WTC11 (cell line): ENCODE results near the gene TTC36. TPM values are rescaled to one million over a fixed set of nuclear protein-coding genes. Genes with fewer than 3 reads are reported as not detected.

Source experiments
- ATAC-seq: fragments of 200-7000 bp; cut with Tn5 transposase; 2 replicates; pipeline ENCODE4 v1.10.0; 2021; ENCODE audit warnings: mild to moderate bottlenecking, moderate library complexity
- CTCF ChIA-PET: fragments of 300-600 bp; sonication (Branson Sonifier 250); formaldehyde crosslinking; loops from one replicate; lab custom pipeline; 2021; ENCODE audit warnings: antibody characterized with exemption; lab: Charles Lee
- POLR2A ChIA-PET: fragments of 350-600 bp; sonication (Branson Sonifier 250); formaldehyde crosslinking; loops from one replicate; lab custom pipeline; 2021; ENCODE audit warnings: antibody characterized with exemption; lab: Charles Lee
- DNase-seq: peaks from one replicate; pipeline ENCODE4 v3.0.0; 2021; ENCODE audit warnings: low spot score
- H3K27ac Mint-ChIP-seq: 2 replicates; pipeline ENCODE4 v1.8.0; 2021; ENCODE audit warnings: mixed read lengths
- H3K27me3 Mint-ChIP-seq: 2 replicates; pipeline ENCODE4 v1.8.0; 2021; ENCODE audit warnings: low read depth, mild to moderate bottlenecking, moderate library complexity, mixed read lengths
- H3K36me3 Mint-ChIP-seq: 2 replicates; pipeline ENCODE4 v1.8.0; 2021; ENCODE audit warnings: mixed read lengths
- H3K4me1 Mint-ChIP-seq: 2 replicates; pipeline ENCODE4 v1.8.0; 2022; ENCODE audit warnings: mixed read lengths
- H3K4me3 Mint-ChIP-seq: 2 replicates; pipeline ENCODE4 v1.8.0; 2021; ENCODE audit warnings: mild to moderate bottlenecking, moderate library complexity, mixed read lengths
- H3K9me3 Mint-ChIP-seq: 2 replicates; pipeline ENCODE4 v1.8.0; 2021; ENCODE audit warnings: mixed read lengths
- ELF4 ChIP-seq: sonication (generic); formaldehyde crosslinking; IDR thresholded peaks from 2 replicates; pipeline ENCODE4 v1.8.1; 2022; ENCODE audit warnings: low read depth, mild to moderate bottlenecking, moderate library complexity, missing genetic modification reagents
- HMGA2 ChIP-seq: fragments of 250-450 bp; sonication (Bioruptor Pico); IDR thresholded peaks from 2 replicates; pipeline ENCODE4 v1.4.0; 2021; ENCODE audit warnings: mild to moderate bottlenecking, moderate library complexity
- RORB ChIP-seq: fragments of 250-450 bp; sonication (Bioruptor Pico); IDR thresholded peaks from 2 replicates; pipeline ENCODE4 v1.9.0; 2021; ENCODE audit warnings: mild to moderate bottlenecking
- TP53 ChIP-seq: sonication (generic); formaldehyde crosslinking; IDR thresholded peaks from 2 replicates; pipeline ENCODE4 v1.8.1; 2023; ENCODE audit warnings: mild to moderate bottlenecking, missing genetic modification reagents
- ZNF121 ChIP-seq: sonication (generic); formaldehyde crosslinking; IDR thresholded peaks from 2 replicates; pipeline ENCODE4 v1.8.0; 2023; ENCODE audit warnings: missing genetic modification reagents
- ZNF416 ChIP-seq: fragments of 250-450 bp; sonication (Bioruptor Pico); IDR thresholded peaks from 2 replicates; pipeline ENCODE4 v1.9.0; 2021; ENCODE audit warnings: mild to moderate bottlenecking, inconsistent platforms
- ZNF671 ChIP-seq: fragments of 250-450 bp; sonication (Bioruptor Pico); IDR thresholded peaks from 2 replicates; pipeline ENCODE4 v1.8.0; 2021; ENCODE audit warnings: mild to moderate bottlenecking
- total RNA-seq: library from RNA; stranded (reverse); gene quantifications from 3 replicates; pipeline ENCODE4 v1.2.3, GENCODE V29; 2021
- TF ChIP-seq, protein P1 (sequence below): sonication (generic); formaldehyde crosslinking; IDR thresholded peaks from 2 replicates; pipeline ENCODE4 v1.8.1; 2023; ENCODE audit warnings: mild to moderate bottlenecking, missing genetic modification reagents, moderate library complexity
- TF ChIP-seq, protein P2 (sequence below): fragments of 250-450 bp; sonication (Bioruptor Pico); IDR thresholded peaks from 2 replicates; pipeline ENCODE4 v1.9.0; 2021; ENCODE audit warnings: mild to moderate bottlenecking
- TF ChIP-seq, protein P3 (sequence below): sonication (generic); formaldehyde crosslinking; IDR thresholded peaks from 2 replicates; pipeline ENCODE4 v1.8.0; 2023; ENCODE audit warnings: missing genetic modification reagents, mild to moderate bottlenecking, borderline replicate concordance
- TF ChIP-seq, protein P4 (sequence below): fragments of 250-450 bp; sonication (Bioruptor Pico); IDR thresholded peaks from 2 replicates; pipeline ENCODE4 v1.9.0; 2021; ENCODE audit warnings: mild to moderate bottlenecking, borderline replicate concordance

The TTC36 gene
- total RNA-seq, 1 experiment from 2014 or later = 0.70 TPM

DNA sequence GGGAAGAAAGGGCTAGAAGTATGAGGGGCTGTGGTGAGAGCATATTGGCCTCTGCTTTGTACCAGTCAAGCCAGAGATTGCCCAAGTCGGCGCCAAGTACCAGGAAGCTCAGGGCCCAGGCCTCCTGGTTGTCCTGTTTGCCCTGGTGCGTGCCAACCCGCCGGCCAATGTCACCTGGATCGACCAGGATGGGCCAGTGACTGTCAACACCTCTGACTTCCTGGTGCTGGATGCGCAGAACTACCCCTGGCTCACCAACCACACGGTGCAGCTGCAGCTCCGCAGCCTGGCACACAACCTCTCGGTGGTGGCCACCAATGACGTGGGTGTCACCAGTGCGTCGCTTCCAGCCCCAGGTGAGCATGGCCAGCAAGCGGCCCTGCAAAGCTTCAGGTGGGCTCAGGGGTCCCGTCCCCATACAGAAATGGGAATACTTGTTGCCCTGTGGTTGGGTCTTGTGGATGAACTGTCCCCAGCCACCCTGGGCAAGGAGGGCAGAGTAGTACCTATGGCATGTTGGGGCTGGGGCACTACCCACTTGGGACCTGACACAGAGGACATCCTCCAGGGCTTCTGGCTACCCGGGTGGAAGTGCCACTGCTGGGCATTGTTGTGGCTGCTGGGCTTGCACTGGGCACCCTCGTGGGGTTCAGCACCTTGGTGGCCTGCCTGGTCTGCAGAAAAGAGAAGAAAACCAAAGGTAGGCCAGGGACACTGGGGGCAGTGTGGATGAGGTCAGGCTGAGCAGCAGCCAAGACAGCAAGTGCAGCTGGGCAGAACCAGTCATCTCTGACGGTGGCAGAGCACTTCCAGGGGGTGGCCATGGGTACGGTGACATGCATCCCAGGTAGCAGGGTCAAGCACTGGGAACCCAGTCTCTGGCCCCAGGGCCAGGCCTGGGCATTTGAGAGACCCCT is 5.8 kb downstream of the TTC36 start:
- no peak for ATAC-seq
- CTCF ChIA-PET = no interaction called here

DNA sequence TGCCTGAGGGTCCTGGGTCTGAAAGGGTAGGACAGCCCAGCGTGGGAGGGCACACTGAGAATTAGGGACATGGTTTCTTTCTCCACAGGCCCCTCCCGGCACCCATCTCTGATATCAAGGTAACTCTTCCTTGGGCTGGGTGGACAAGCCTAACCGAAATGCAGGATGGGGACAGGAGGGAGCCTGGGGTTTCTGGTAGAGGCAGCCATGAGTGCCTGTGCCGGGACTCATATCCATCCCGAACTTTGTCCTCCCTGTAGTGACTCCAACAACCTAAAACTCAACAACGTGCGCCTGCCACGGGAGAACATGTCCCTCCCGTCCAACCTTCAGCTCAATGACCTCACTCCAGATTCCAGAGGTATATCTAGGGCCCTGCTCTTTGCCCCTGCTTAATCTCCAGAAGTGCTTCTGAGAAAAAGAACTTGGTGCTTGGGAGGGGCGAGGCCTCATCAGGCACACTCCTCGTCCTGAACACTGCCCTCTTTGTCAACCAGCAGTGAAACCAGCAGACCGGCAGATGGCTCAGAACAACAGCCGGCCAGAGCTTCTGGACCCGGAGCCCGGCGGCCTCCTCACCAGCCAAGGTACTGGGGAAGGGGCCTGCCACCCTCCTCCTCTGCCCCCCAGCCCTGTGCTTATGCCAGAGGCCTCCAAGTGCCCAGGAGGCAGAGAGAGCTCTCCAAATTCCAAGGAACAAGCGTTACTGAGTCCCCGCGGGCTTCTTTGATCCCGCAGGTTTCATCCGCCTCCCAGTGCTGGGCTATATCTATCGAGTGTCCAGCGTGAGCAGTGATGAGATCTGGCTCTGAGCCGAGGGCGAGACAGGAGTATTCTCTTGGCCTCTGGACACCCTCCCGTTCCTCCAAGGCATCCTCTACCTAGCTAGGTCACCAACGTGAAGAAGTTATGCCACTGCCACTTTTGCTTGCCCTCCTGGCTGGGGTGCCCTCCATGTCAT is 6.8 kb downstream of the TTC36 start:
- ATAC-seq (no peak), DNase-seq (no peak)
- Mint-ChIP-seq H3K4me1 (peaks cover 15% of the 10 kb centered on the region), H3K4me3 (no peak overlapping the region), H3K27ac (no peak overlapping the region), H3K9me3 (no peaks in the 10 kb centered on the region), H3K27me3 (peaks cover 3% of the 10 kb centered on the region; the same call in 1 of the 2 replicates), H3K36me3 (no peaks in the 10 kb centered on the region)
- POLR2A ChIA-PET = no interaction called here
- TF ChIP-seq ZNF671 (CRISPR knock-in tag) (no peak), RORB (CRISPR knock-in tag) (no peak), HMGA2 (CRISPR knock-in tag) (no peak), TP53 (CRISPR knock-in tag) (no peak), ZNF416 (CRISPR knock-in tag) (no peak)
- TF ChIP-seq, protein P1, sequence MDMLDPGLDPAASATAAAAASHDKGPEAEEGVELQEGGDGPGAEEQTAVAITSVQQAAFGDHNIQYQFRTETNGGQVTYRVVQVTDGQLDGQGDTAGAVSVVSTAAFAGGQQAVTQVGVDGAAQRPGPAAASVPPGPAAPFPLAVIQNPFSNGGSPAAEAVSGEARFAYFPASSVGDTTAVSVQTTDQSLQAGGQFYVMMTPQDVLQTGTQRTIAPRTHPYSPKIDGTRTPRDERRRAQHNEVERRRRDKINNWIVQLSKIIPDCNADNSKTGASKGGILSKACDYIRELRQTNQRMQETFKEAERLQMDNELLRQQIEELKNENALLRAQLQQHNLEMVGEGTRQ = no peak
- TF ChIP-seq, protein P2, sequence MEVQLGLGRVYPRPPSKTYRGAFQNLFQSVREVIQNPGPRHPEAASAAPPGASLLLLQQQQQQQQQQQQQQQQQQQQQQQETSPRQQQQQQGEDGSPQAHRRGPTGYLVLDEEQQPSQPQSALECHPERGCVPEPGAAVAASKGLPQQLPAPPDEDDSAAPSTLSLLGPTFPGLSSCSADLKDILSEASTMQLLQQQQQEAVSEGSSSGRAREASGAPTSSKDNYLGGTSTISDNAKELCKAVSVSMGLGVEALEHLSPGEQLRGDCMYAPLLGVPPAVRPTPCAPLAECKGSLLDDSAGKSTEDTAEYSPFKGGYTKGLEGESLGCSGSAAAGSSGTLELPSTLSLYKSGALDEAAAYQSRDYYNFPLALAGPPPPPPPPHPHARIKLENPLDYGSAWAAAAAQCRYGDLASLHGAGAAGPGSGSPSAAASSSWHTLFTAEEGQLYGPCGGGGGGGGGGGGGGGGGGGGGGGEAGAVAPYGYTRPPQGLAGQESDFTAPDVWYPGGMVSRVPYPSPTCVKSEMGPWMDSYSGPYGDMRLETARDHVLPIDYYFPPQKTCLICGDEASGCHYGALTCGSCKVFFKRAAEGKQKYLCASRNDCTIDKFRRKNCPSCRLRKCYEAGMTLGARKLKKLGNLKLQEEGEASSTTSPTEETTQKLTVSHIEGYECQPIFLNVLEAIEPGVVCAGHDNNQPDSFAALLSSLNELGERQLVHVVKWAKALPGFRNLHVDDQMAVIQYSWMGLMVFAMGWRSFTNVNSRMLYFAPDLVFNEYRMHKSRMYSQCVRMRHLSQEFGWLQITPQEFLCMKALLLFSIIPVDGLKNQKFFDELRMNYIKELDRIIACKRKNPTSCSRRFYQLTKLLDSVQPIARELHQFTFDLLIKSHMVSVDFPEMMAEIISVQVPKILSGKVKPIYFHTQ (CRISPR knock-in tag) = no peak
- TF ChIP-seq, protein P3, sequence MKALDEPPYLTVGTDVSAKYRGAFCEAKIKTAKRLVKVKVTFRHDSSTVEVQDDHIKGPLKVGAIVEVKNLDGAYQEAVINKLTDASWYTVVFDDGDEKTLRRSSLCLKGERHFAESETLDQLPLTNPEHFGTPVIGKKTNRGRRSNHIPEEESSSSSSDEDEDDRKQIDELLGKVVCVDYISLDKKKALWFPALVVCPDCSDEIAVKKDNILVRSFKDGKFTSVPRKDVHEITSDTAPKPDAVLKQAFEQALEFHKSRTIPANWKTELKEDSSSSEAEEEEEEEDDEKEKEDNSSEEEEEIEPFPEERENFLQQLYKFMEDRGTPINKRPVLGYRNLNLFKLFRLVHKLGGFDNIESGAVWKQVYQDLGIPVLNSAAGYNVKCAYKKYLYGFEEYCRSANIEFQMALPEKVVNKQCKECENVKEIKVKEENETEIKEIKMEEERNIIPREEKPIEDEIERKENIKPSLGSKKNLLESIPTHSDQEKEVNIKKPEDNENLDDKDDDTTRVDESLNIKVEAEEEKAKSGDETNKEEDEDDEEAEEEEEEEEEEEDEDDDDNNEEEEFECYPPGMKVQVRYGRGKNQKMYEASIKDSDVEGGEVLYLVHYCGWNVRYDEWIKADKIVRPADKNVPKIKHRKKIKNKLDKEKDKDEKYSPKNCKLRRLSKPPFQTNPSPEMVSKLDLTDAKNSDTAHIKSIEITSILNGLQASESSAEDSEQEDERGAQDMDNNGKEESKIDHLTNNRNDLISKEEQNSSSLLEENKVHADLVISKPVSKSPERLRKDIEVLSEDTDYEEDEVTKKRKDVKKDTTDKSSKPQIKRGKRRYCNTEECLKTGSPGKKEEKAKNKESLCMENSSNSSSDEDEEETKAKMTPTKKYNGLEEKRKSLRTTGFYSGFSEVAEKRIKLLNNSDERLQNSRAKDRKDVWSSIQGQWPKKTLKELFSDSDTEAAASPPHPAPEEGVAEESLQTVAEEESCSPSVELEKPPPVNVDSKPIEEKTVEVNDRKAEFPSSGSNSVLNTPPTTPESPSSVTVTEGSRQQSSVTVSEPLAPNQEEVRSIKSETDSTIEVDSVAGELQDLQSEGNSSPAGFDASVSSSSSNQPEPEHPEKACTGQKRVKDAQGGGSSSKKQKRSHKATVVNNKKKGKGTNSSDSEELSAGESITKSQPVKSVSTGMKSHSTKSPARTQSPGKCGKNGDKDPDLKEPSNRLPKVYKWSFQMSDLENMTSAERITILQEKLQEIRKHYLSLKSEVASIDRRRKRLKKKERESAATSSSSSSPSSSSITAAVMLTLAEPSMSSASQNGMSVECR = no peak
- CTCF ChIA-PET = no interaction called here

More for the DNA sequence above, 5.8 kb downstream of the TTC36 start:
- Mint-ChIP-seq H3K4me3 (peak overlapping the region; percentile 96), H3K36me3 (no peaks in the 10 kb centered on the region), H3K27ac (no peak overlapping the region), H3K27me3 (peaks cover 3% of the 10 kb centered on the region; the same call in 1 of the 2 replicates), H3K4me1 (peaks cover 17% of the 10 kb centered on the region), H3K9me3 (no peaks in the 10 kb centered on the region)
- POLR2A ChIA-PET = no interaction called here
- no peak for DNase-seq
- TF ChIP-seq ELF4 (CRISPR knock-in tag) = no peak
- TF ChIP-seq ZNF121 (CRISPR knock-in tag) = no peak
- TF ChIP-seq, protein P4, sequence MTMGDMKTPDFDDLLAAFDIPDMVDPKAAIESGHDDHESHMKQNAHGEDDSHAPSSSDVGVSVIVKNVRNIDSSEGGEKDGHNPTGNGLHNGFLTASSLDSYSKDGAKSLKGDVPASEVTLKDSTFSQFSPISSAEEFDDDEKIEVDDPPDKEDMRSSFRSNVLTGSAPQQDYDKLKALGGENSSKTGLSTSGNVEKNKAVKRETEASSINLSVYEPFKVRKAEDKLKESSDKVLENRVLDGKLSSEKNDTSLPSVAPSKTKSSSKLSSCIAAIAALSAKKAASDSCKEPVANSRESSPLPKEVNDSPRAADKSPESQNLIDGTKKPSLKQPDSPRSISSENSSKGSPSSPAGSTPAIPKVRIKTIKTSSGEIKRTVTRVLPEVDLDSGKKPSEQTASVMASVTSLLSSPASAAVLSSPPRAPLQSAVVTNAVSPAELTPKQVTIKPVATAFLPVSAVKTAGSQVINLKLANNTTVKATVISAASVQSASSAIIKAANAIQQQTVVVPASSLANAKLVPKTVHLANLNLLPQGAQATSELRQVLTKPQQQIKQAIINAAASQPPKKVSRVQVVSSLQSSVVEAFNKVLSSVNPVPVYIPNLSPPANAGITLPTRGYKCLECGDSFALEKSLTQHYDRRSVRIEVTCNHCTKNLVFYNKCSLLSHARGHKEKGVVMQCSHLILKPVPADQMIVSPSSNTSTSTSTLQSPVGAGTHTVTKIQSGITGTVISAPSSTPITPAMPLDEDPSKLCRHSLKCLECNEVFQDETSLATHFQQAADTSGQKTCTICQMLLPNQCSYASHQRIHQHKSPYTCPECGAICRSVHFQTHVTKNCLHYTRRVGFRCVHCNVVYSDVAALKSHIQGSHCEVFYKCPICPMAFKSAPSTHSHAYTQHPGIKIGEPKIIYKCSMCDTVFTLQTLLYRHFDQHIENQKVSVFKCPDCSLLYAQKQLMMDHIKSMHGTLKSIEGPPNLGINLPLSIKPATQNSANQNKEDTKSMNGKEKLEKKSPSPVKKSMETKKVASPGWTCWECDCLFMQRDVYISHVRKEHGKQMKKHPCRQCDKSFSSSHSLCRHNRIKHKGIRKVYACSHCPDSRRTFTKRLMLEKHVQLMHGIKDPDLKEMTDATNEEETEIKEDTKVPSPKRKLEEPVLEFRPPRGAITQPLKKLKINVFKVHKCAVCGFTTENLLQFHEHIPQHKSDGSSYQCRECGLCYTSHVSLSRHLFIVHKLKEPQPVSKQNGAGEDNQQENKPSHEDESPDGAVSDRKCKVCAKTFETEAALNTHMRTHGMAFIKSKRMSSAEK (CRISPR knock-in tag) = no peak
